Ovary (tissue), 9 donors: ENCODE results near the gene PARP14. TPM values are rescaled to one million over a fixed set of nuclear protein-coding genes. Genes with fewer than 3 reads are reported as not detected.

ENCODE experiments used
- DNase-seq, 5 donors: peaks; one replicate each; pipeline ENCODE4 v3.0.0-alpha.2; 2019 to 2020
- H3K27ac ChIP-seq, 2 donors: fragments of 200-600 bp; one replicate each; pipeline versions ENCODE4 v1.5.1 to v1.8.0; 2019 to 2022
- H3K27me3 ChIP-seq: fragments of 200-600 bp; one replicate; pipeline ENCODE4 v1.8.0; 2022
- H3K36me3 ChIP-seq: fragments of 200-600 bp; sonication (generic); one replicate; pipeline ENCODE4 v1.5.1; 2019
- H3K4me1 ChIP-seq: one replicate; pipeline ENCODE4 v1.8.1; 2013; ENCODE audit warnings: mild to moderate bottlenecking, moderate library complexity; ENCODE audit not compliant: insufficient read depth
- H3K4me3 ChIP-seq: fragments of 200-600 bp; sonication (generic); one replicate; pipeline ENCODE4 v1.5.1; 2017
- H3K9me3 ChIP-seq, 2 donors: fragments of 200-600 bp in 1 of 2; sonication (generic) in 1 of 2; one replicate each; pipeline versions ENCODE4 v1.5.1 to v1.8.1; 2013 to 2019; ENCODE audit warnings: mild to moderate bottlenecking in 1 of 2, moderate library complexity in 1 of 2
- CTCF ChIP-seq, 3 donors: fragments of 450-650 bp in 2 of 3; fragments of 200-600 bp in 1 of 3; IDR thresholded peaks; one replicate each; pipeline versions ENCODE4 v1.5.1 to v1.8.0; 2016 to 2022; ENCODE audit warnings: antibody characterized with exemption in 3 of 3, mild to moderate bottlenecking in 1 of 3
- EP300 ChIP-seq: sonication (generic); formaldehyde crosslinking; IDR thresholded peaks from one replicate; pipeline ENCODE4 v1.6.1; 2017; ENCODE audit warnings: antibody characterized with exemption
- POLR2A ChIP-seq: fragments of 450-650 bp; IDR thresholded peaks from one replicate; pipeline ENCODE4 v1.6.1; 2017; ENCODE audit warnings: antibody characterized with exemption, mild to moderate bottlenecking, moderate library complexity
- WGBS, 3 donors: extraction: QIAGEN DNeasy Blood & Tissue Kit in 1 of 3; methylation state at CpG; one replicate each; pipeline versions ENCODE4 v1.1.5 to v1.1.7; 2013 to 2017; 5-methylcytosine and 5-hydroxymethylcytosine counted together
- intact Hi-C, 4 donors: fragments of 100-400 bp; cut with DNase I; formaldehyde crosslinking; loops; one replicate each; pipeline versions ENCODE4 v1.11.0 to v1.15.1; 2022 to 2023
- polyA plus RNA-seq, 2 donors: library from polyadenylated mRNA; stranded (reverse); fragments of 200-250 nt in 1 of 2; fragments of 350-450 nt in 1 of 2; fragmentation: Illumina TruSeq in 1 of 2; extraction: RNeasy Lipid Tissue Mini Kit (QIAGEN cat#74804) in 1 of 2; gene quantifications; one replicate each; pipeline ENCODE4 v1.2.3, GENCODE V29; 2013 to 2014
- total RNA-seq, 7 donors: library from RNA; depleted of rRNA in 2 of 7; stranded (reverse); fragments of >200 nt in 2 of 7; fragmentation: NEBNext Ultra II Directional in 3 of 7; extraction: Animal tissue kit (Norgen Biotek cat#: 25700) in 3 of 7; gene quantifications; one replicate each; pipeline versions ENCODE4 v1.1.0 to v1.2.4, GENCODE V29; 2016 to 2023
- donor health status: DM: no; HTN: no; CAD: no; lungs with moderate emphysema.
- donor health status: DM: no; HTN: no; CAD: no.
- donor health status: Bipolar disorder and iron deficiency.
- donor health status: DM: yes; HTN: yes; CAD: no.
- donor health status: DM: no; HTN: no; CAD: no.
- donor health status: DM: yes; HTN: yes; CAD: no.

The PARP14 gene
- total and polyA plus RNA-seq, 9 donors: 9.3 to 41.3 (median 27.5) TPM

- Histone ChIP-seq H3K27ac (no peak overlapping the region), H3K9me3 (no peaks in the 10 kb centered on the region)
- intact Hi-C loops: no loop called here
Measured at GRCh38 chr3:122660297-122660974, 20.2 kb upstream of the PARP14 start.

GRCh38 chr3:122661633-122662032, 19.0 kb upstream of the PARP14 start:
- no peak for DNase-seq
- H3K4me1 ChIP-seq: no peaks in the 10 kb centered on the region
- WGBS, 3 donors: 87 to 90% (median 90%) methylated on average over 13 of the region's 13 CpGs
- H3K4me3 ChIP-seq: no peak overlapping the region
- H3K27me3 ChIP-seq: no peaks in the 10 kb centered on the region
- intact Hi-C loops: no loop called here
- H3K27ac ChIP-seq: no peak overlapping the region
- no peaks in the 10 kb centered on the region for H3K9me3 ChIP-seq
- TF ChIP-seq EP300 (no peak), CTCF (IDR thresholded peaks at IDR 0.05) (no peak), POLR2A (no peak)
- H3K36me3 ChIP-seq: no peaks in the 10 kb centered on the region

More at GRCh38 chr3:122660297-122660974, 20.2 kb upstream of the PARP14 start:
- Histone ChIP-seq H3K4me3 (no peak overlapping the region), H3K4me1 (no peaks in the 10 kb centered on the region), H3K36me3 (no peaks in the 10 kb centered on the region), H3K27me3 (no peaks in the 10 kb centered on the region)
- no peak for TF ChIP-seq EP300
- no peak for TF ChIP-seq POLR2A
- no peak for TF ChIP-seq CTCF (IDR thresholded peaks at IDR 0.05)
- no peak for DNase-seq
- 55 to 60% (median 60%) methylated on average over 14 of the region's 14 CpGs for WGBS, 3 donors

- no peaks in the 10 kb centered on the region for H3K36me3 ChIP-seq
Measured at GRCh38 chr3:122662505-122662904, 18.1 kb upstream of the PARP14 start.

GRCh38 chr3:122665226-122665786, 15.3 kb upstream of the PARP14 start:
- WGBS, 3 donors: 41 to 56% (median 47%) methylated on average over 4 of the region's 4 CpGs
- intact Hi-C loops: no loop called here
- no peak for TF ChIP-seq CTCF (IDR thresholded peaks at IDR 0.05)
- no peak for TF ChIP-seq POLR2A
- no peak for TF ChIP-seq EP300

More at GRCh38 chr3:122662505-122662904, 18.1 kb upstream of the PARP14 start:
- TF ChIP-seq EP300: no peak
- no peak for TF ChIP-seq CTCF (IDR thresholded peaks at IDR 0.05)
- no peak for TF ChIP-seq POLR2A
- Histone ChIP-seq H3K4me1 (no peaks in the 10 kb centered on the region), H3K27ac (no peak overlapping the region), H3K27me3 (no peaks in the 10 kb centered on the region), H3K9me3 (no peaks in the 10 kb centered on the region), H3K4me3 (no peak overlapping the region)
- WGBS, 3 donors: 53 to 62% (median 60%) methylated on average over 2 of the region's 2 CpGs
- DNase-seq: no peak
- intact Hi-C loops: no loop called here

More at GRCh38 chr3:122665226-122665786, 15.3 kb upstream of the PARP14 start:
- Histone ChIP-seq H3K27me3 (no peaks in the 10 kb centered on the region), H3K9me3 (no peaks in the 10 kb centered on the region), H3K27ac (no peak overlapping the region), H3K36me3 (no peaks in the 10 kb centered on the region), H3K4me3 (no peak overlapping the region), H3K4me1 (no peaks in the 10 kb centered on the region)
- DNase-seq: no peak
